Urinary bladder (tissue), 2 donors: ENCODE measurements around the gene NEDD4. TPM values are rescaled to one million over a fixed set of nuclear protein-coding genes. Genes with fewer than 3 reads are reported as not detected.

Experiments used
- polyA plus RNA-seq: library from polyadenylated mRNA; stranded (reverse); fragments of 200-250 nt; gene quantifications from one replicate; pipeline ENCODE4 v1.2.3, GENCODE V29; 2013
- small RNA-seq: library from RNA; depleted of rRNA; stranded (forward); fragments of <200 nt; gene quantifications from one replicate; pipeline ENCODE3, GENCODE V24; 2014
- total RNA-seq: library from RNA; depleted of rRNA; stranded (reverse); fragments of >200 nt; gene quantifications from one replicate; pipeline ENCODE4 v1.2.3, GENCODE V29; 2014
- donor health status: healthy.

Gene NEDD4
- total and polyA plus RNA-seq, 2 donors = 12.4 to 51.2 TPM

Small RNA genes lying within 50 kb of the gene (small RNA-seq; reads per million reads assigned to genes)
- gene RN7SL568P = not detected
